ENCODE data around the gene TACC3.

The TACC3 gene

DNA sequence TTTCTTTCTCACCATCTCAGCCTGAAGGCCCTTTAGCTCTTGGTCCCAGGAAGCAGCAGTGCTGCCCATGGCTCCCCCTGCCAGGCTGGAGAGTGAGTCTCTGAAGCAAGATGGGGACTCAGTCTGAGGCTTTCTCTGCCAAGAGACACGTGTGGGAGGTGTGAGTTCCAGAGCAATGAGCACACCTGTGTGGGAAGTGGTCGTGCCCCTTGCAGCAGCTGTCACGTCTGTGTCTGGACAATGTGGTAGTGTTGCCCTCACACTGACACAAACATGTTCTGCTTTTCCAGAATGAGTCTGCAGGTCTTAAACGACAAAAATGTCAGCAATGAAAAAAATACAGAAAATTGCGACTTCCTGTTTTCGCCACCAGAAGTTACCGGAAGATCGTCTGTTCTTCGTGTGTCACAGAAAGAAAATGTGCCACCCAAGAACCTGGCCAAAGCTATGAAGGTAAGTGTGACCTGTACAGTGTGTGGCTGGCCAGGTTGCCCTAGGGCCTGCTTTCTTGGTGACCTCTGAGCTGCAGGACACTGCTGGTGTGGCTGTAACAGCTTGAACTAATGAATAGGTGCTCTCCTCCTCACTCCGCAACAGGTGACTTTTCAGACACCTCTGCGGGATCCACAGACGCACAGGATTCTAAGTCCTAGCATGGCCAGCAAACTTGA lies 1.9 kb downstream of the TACC3 start:
- peak in 1 of 2 donors; percentile 21 for DNase-seq (ENCODE audit: low read depth in 2 of 2)

DNA sequence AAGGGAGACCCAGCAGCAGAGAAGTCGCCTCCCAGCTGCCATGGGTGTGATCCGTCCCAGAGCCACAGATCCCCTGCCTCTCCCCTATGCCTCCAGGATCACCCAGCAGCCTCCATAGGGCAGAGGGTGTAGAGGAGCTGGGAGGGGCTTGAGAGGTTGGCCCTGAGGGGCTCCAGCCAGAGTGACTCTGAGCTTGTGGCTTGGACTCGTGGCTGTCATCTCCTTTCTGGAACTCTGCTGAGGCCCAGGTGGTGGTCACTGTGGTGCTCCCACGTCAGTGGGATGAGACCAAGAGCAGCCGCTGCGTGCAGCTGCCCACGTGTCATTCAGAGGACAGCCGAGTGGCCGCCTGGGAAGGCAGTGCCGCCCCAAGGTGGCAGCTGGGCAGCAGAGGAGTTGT lies 4.2 kb downstream of the TACC3 start:
- DNase-seq (ENCODE audit: low read depth in 2 of 2), result no peak

DNA sequence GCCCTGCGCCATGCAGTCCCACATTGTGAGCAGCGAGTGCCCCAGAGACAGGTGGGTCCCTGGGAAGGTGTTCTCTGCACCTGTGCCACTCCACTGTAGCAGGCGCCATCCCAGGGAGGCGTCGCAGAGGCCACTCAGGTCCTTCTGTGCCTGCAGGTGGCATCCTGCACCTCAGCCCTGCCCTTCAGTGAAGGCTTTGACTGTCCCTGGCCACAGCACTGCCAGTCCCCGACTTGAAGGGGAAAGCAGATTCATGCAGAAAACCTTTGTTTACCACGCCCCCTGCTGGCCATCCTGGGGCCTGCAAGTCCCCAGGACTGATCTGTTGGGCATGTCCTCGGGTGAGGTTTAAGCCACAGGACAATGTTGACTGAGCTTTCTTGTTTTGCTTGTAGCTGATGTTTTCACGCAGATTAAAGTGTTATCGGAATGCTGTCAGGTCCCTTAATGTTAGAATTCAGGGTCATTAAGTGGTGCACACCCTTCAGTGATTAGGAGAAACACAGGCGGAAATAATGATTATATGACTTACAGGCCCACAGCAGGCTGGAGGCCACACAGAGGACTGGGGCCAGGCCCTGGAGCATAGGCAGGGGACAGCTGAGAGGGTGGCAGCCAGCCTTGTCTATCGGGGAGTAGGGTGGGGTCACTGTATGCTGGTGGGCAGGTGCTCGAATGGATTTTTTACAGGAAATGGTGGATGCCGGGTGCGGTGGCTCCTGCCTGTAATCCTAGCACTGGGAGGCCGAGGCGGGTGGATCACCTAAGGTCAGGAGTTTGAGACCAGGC lies 5.0 kb downstream of the TACC3 start:
- DNase-seq (ENCODE audit: low read depth in 2 of 2), result peak; percentile 89 to 93

DNA sequence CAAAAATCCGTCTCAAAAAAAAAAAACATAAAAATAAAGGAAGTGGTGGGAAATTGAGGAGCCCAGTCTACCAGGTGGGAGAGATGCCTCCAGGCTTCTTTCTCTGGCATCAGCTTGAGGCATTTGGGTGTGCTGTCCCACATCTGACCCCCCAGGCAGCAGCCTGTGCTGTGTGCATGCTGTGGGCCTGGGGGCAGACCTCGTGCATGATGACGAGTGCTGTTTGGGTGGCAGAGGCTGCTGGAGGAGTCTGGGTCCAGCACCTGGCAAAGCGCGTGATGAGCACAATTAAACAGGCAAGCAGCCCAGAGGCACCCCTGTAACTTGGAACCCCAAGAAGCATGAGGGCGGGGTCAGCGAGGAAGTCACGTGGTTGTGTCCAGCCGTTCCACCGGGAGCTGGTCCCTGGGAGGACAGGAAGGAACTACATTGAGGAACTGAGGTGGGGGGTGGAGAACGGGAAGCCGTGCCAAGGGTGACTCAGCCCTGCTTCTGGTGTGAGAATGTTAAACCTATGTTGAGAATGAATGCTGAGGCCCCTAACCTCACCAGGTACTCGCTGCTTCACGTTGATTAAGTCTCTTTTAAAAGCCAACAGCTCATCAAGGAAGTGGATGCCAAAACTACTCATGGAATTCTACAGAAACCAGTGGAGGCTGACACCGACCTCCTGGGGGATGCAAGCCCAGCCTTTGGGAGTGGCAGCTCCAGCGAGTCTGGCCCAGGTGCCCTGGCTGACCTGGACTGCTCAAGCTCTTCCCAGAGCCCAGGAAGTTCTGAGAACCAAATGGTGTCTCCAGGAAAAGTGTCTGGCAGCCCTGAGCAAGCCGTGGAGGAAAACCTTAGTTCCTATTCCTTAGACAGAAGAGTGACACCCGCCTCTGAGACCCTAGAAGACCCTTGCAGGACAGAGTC lies 6.1 kb downstream of the TACC3 start:
- no peak for DNase-seq (ENCODE audit: low read depth in 2 of 2)

DNA sequence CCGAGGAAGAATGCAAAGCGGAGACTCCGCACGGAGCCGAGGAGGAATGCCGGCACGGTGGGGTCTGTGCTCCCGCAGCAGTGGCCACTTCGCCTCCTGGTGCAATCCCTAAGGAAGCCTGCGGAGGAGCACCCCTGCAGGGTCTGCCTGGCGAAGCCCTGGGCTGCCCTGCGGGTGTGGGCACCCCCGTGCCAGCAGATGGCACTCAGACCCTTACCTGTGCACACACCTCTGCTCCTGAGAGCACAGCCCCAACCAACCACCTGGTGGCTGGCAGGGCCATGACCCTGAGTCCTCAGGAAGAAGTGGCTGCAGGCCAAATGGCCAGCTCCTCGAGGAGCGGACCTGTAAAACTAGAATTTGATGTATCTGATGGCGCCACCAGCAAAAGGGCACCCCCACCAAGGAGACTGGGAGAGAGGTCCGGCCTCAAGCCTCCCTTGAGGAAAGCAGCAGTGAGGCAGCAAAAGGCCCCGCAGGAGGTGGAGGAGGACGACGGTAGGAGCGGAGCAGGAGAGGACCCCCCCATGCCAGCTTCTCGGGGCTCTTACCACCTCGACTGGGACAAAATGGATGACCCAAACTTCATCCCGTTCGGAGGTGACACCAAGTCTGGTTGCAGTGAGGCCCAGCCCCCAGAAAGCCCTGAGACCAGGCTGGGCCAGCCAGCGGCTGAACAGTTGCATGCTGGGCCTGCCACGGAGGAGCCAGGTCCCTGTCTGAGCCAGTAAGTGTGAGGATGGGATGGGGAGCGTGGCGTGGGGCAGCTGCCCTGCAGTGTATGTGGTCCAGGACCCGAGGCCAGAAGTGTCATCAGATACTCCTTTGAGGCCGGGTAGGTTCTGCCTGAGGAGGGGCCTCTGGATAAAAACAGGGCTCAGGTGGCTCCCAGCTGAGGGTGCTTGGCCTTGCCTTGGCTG lies 7.0 kb downstream of the TACC3 start:
- DNase-seq (ENCODE audit: low read depth in 2 of 2), result no peak

DNA sequence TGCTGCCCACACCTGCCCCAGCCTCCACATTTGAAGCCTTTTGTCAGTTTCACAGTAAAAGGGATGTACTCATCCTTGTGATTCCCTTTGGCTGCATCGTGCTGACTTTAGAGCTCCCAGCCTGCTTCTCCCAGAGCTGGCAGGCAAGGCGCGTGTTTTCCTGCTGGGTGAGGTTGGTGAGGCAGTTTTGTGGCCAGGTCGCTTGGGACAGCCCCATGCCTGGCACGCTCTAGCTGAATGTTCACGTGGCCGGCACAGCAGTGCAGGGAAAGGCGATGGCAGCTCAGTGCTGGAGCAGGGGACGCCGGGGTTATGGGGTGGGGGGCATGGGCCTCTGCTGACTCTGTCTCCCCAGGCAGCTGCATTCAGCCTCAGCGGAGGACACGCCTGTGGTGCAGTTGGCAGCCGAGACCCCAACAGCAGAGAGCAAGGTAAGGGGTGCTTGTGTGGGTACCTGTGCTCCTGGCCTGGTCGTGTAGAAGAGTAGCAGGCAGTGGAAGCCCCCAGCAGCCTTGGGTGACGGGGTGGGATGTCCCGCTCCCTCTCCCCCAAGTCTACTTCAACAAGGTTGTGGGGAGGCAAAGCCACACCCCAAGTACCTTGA lies 9.3 kb downstream of the TACC3 start:
- DNase-seq (ENCODE audit: low read depth in 2 of 2), result no peak

DNA sequence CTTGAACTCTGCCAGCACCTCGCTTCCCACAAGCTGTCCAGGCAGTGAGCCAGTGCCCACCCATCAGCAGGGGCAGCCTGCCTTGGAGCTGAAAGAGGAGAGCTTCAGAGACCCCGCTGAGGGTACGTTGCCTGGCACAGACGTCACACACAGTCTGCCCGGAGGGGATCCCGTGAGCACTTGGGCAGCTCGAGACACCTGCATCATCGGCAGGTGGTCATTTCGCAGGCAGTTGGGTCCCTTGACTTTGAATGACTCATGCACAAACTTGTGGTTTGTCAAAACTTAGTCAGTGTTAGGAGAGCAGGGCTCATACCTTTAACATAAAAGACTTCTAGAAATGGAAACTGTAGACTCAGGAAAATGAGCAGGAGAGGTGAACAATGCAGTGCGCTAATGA lies 9.9 kb downstream of the TACC3 start:
- no peak for DNase-seq (ENCODE audit: low read depth in 2 of 2)

DNA sequence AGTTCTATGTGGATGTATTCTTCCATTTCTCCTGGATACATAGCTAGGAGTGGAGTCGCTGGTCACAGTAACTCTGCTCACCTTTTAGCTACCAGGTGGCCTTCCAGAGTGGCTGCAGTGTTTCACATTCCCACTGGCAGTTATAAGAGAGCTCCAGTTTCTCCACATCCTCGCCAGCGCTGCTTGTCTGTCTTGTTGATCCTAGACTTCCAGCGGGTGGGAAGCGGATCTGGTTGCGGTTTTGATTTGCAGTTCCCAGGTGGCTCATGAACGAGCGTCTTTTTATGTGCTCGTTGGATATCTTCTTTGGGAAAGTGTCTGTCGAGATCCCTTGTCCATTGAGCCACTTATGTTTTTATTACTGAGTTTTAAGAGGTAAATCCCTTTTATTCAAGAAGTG lies 11.6 kb downstream of the TACC3 start:
- no peak for DNase-seq (ENCODE audit: low read depth in 2 of 2)

DNA sequence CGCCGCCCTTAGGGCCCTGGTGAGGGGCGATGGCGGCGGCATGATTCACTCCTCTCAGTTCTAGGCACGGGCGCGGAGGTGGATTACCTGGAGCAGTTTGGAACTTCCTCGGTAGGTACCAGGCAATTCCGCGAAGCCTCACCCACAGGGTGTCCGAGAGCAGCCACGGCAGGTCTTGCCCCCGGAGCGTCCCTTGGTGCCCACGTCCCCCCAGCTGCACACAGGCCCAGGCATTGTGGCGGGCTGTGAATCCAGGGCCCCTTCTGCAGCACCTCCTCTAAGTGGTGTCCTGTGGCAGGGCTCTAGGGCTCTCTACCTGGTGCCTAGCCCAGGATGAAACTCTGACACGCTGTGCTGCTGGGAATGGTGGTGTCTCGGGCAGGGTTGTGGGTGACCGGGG lies 13.9 kb downstream of the TACC3 start:
- no peak for DNase-seq (ENCODE audit: low read depth in 2 of 2)

DNA sequence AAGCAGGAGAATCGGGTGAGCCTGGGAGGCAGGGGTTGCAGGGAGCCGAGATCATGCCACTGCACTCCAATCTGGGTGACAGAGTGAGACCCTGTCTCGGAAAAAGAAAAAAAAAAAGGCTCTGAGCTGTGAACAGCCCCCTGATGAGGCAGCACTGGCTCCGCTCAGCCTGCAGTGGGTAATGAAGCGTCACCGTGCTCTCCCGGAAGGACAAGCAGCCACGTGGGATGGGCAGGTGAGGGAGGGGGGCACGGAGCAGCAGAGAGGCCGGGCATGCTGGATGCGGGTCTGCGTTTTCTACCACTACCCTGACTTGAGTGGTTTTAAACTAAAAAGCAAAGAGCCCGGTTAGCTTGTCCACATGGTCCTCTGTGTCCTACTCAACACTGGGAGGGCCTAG lies 15.5 kb downstream of the TACC3 start:
- DNase-seq (ENCODE audit: low read depth in 2 of 2), result no peak

DNA sequence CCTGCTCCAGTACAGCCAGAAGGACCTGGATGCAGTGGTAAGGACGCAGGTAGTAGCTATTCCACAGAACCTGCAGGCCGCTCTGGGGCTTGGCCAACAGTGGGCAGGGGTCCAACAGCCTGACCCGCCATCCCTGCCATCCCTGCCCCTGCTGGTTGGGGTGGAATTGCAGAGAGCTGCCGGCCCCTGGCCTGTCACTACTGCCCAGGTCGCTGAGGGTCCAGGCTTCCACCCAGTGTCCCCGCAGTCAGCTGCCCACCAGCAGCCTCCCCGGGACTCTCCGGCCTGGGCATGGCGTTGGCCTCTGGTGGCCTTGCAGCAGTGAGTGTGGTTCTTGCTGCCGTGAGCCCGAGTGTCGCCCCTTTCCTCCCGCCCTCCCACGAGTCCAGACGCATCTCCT lies 16.3 kb downstream of the TACC3 start:
- DNase-seq (ENCODE audit: low read depth in 2 of 2), result no peak

DNA sequence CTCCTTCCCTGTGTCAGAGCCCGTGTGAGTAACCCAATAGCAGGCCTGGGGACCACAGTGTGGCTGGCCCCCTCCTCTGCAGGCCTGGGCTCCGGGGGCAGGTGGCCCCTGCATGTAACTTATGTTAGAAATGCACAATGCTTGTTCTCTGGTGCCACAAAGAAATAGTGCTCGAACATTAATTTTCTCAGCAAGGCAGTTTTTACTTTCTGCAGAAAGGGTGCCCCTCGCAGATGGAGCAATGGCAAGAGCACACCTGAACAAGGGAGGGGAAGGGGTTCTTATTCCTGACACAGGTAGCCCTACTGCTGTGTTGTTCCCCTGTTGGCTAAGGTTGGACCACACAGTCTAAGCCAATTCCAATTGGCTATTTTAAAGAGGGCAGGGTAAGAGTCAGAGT lies 17.1 kb downstream of the TACC3 start:
- DNase-seq (ENCODE audit: low read depth in 2 of 2), result no peak

DNA sequence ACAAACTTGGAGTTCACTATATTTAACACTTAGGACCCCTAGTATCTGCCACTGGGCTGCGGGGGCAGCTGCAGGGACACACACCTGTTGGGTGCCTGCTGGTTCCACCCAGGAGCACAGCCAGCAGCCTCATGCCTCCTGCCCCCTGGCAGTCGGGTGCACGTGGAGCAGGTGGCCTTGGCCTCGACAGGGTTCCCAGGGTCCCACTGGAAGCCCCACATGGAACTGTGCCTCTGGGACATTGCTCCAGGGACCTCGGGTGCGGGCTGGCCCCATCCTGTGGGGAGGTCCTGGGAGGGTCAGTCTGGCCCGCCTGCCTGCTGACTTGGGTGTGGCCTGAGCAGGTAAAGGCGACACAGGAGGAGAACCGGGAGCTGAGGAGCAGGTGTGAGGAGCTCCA lies 18.0 kb downstream of the TACC3 start:
- no peak for DNase-seq (ENCODE audit: low read depth in 2 of 2)

DNA sequence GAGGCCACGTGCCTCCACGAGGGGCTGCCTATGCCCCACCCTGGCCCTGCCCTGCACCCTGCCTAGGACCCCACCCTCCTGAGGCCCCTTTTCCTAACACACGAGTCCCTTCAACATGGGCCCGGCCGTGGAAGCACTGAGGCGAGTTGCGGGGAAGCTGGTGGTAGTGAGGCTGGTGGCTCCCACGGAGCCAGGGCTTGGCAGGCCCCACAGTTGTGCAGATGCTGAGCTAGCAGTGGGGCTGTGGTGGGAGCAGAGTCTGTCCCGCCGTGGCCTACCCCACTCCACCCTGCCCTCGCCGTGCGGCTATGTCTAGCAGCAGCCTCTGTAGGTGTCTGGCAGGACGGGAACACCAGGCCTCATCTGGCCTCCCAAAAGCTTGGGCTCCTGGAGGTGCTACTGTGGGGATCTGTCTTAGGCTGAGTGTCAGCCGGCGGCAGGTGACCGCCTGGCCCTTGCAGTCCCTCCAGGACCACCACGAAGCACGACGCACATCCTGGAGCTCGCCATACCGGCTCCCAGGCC lies 18.8 kb downstream of the TACC3 start:
- no peak for DNase-seq (ENCODE audit: low read depth in 2 of 2)

DNA sequence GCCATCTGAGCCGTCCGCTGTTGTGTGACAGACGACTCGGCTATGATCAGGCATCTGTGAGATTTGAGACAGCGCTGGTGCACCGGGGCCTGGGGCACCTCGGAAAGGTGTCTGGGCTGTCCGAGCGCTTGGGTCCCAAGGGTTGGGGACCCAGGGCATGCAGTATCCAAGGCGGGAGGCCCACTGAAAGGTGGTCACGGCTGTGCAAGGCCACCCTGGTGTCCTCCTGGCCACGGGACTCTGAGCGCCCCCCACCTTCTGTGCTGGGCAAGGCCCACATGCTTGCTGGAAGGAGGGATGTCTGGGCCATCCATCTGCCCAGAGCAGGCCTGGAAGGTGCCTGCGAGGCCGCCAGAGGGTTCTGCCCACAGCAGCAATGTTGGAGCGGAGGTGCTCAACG lies 19.9 kb downstream of the TACC3 start:
- DNase-seq (ENCODE audit: low read depth in 2 of 2), result no peak

DNA sequence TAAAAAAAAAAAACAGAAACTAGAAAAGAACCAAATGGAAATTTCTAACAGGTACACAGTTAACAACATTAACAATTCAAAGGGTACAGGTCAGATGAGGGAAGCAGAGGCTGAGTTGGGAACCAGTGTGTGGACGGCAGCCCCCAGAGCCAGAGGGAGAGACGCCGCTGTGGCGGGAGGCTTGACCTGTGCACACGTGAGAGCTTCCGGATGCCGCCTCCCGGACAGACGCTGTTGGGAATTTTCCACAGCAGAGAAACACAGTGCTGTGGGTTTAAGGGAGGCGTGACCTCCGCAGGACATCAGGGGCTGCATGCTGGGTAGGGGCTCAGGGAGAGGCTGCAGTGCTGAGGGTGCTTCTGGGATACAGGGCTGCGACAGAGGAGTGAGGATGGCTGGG lies 22.2 kb downstream of the TACC3 start:
- DNase-seq (ENCODE audit: low read depth in 2 of 2), result no peak

DNA sequence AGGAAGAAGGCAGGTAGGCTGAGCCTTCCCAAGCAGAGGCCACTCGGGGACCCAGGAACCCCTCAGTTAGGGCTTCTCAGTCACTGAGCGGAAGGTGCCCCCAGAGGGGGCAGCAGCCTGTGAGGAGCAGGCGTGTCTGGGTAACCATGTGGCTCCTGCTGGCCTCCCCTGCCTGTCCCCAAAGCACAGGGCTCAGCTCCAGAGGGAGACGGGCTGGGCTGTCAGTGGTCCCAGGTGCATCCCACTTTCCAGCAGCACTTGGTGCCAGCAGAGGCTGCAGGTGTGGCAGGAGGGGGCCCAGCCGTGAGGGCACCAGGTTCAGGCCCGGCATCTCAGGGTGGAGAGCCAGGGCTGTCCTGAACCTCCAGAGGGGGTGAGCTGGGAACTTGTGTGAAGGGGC lies 22.7 kb downstream of the TACC3 start:
- DNase-seq (ENCODE audit: low read depth in 2 of 2), result no peak

DNA sequence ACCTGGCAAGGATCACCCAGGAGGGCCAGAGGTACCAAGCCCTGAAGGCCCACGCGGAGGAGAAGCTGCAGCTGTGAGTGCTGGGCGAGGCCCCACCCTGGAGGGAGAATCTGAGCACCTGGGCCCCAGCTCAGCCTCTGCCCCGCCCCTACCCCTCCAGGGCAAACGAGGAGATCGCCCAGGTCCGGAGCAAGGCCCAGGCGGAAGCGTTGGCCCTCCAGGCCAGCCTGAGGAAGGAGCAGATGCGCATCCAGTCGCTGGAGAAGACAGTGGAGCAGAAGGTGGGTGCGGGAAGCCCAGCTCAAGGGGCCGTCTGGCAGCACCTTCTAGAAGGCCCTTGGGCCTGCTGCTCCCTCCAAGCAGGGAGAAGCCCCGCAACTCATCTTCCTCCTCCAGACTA lies 23.2 kb downstream of the TACC3 start:
- no peak for DNase-seq (ENCODE audit: low read depth in 2 of 2)

DNA sequence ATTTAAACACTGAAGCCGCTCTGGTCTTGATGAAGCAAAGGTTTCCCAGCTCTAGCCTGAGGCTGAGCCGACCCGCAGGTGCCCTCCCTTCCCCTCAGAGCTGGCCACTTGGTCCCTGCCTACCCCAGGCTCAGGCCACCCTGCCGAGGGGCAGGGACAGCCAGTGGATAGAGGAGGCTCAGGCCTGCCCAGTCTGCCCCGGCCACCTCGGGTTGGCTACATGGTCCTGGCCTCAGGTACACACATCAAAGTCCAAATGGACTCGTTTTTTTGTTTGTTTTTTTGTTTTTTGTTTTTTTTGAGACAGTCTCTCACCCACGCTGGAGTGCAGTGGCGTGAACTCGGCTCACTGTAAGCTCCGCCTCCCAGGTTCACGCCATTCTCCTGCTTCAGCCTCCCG lies 23.8 kb downstream of the TACC3 start:
- DNase-seq (ENCODE audit: low read depth in 2 of 2), result no peak

DNA sequence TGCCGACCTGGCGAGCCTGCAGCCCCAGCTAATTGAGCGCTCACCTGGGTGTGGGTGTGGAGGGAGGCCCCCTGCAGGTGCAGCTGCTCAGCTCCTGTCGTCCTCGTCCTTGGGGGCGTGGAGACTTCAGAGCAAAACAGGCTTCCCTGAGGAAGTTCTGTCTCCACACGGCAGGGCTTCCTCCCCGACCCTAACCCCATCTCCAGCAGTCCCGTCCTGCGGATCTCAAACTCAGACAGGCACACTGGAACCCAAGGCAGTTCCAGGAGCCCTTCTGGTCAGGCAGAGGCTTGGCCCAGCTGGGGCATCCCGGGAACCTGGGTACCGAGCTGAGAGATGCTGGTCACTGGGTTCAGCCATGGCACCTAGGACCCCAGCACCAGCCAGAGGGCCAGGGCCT lies 24.4 kb downstream of the TACC3 start:
- DNase-seq (ENCODE audit: low read depth in 2 of 2), result no peak

DNA sequence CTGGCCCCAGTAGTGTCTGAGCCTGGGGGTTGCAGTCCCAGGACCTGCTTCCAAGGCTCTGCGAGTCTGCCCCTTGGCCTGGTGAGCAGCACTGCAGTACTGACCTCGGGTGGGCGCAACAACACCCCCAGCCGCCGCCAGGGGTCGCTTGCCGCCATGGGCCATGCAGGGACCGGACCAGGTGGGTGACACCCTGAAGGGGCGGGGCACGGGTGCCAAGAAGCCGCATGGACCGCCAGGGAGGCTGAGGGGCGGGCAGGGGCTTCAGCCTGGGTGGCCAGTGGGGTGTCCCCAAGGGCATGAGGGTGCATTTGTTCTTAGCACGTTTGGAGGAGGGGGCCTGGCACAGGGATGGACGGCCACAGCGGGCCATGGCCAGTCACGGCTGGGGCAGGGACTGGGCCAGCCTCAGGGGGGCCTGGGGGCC lies 25.0 kb downstream of the TACC3 start:
- DNase-seq (ENCODE audit: low read depth in 2 of 2), result peak; percentile 66 to 78
